ENCODE data around the gene TMEM54. TPM values are rescaled to one million over a fixed set of nuclear protein-coding genes. Genes with fewer than 3 reads are reported as not detected.
A peak's percentile ranks its signal among the peaks of the same experiment; 100 is the strongest.

TMEM54 gene
- total RNA-seq, 1 donor from 2014 or later, result 12.3 TPM

DNA sequence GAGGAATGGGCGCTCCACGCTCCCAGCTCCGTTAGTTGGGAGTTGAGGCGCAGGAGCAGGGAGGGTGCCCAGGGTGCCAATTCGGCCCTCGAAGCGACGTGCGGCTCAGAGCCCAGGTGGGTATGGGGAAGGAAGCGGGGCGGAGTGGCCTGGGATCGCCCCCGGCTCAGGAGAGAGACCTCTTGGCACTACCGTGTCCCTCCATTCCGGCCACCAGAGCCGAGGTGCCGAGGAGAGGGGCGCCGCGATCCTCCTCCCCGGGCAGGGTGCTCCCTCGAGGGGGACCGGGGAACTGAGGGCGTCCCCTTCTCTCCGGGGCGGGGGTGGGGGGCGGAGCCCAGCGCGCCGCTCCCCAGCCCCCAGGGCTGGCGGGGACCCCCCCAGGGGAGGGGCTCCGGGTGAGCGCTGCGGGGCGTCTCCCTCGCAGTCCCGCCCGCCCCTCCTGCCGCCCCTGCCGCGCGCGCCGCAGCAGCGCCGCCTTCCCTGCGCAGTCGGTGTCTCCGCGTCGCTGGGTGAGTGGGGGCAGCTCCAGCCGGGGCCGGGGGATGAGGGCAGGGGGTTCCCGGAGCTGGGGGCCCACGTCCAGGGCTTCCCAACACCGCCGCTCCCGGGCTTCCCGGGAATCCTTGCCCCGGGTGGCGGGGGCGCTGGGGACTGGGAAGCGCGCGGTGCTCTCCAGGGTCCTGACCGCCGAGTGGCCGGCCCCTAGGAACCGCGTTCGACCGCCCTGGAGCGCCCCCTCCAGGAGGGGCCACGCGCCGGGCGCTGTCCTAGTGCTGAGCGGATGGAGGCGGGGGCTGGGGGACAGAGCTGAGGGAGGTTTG, 15.0 kb downstream of the TMEM54 start, which contains the start of gene HPCA:
Gene HPCA (plus strand): TSS at position 488 of the 824 bp plus-strand sequence. CDS start 2,408 bp downstream, outside the sequence.
- DNase-seq (ENCODE audit: low spot score), result no peak
- intact Hi-C loops (cut with DNase I), result no loop called here
- ATAC-seq, result peak; percentile 52

GRCh38 chr1:32885676-32886003, 15.5 kb downstream of the TMEM54 start:
- no peak for DNase-seq (ENCODE audit: low spot score)
- intact Hi-C loops (cut with DNase I), result no loop called here
- ATAC-seq, result no peak

DNA sequence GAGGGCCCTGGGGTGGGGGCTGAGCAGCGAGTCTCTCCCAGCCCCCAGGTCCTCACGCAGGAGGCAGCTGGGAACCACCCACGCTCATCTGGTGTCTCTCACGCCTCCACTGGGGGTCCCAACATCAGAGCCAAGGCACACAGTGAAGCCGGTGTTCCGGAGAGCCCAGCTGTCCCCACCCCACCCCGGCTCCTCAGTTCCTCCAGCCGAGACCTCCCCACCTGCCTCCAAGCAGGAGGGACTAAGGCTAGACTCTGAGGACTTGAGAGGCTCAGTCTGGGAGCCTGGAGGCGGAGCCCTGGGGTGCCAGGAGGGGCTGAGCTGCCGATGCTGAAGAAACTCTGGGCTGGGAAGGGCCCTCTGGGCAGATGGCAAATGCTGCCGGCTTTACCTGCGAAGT, 16.5 kb downstream of the TMEM54 start:
- ATAC-seq (no peak), DNase-seq (ENCODE audit: low spot score) (no peak)
- intact Hi-C loops (cut with DNase I), result no loop called here

DNA sequence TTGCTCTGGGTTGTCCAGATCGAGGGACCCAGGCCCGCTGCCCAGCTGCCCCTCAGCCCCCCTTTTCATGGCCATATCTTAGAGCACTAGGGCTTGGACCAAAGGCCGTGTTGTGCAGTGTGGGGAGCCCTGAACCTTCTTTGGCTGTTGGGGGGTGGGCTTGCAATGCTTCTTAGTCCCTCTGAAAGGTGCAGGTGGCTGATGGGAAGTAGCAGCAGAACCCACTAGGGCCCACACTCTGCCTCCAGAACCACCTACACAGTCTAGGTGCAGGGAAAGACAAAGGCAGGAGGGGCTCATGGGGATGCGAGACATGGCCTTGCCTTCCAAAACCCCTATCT, 17.2 kb downstream of the TMEM54 start:
- intact Hi-C loops (cut with DNase I), result no loop called here
- ATAC-seq (no peak), DNase-seq (ENCODE audit: low spot score) (no peak)

DNA sequence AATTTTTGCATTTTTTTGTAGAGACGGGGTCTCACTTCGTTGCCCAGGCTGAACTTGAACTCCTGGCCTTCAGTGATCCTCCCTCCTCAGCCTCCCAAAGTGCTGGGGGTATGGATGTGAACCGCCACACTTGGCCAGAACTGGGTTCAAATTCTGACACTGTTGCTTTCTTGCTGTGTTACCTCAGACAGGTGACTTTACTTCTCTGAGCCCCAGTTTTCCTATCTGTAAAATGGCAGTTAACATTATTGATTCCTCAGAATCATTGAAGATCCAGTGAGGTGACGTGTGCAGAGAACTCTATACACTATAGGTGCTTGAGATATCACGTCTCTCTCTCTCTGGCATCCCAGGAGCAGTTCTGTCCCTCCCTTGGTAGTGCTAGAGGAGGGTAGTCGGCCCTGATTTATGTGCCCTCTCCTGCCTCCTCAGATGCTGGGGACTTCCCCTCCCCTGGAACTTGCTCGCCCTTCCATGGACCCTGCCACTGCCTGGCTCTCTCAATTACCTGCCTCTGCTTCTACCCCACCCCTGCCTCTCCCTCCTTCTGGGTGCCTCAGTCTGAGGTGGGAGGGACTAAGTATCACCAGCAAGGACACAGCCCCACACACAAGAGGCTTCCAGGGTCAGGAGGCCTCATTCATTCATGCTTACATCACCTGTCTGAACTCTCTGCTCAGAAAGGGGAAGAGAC, 17.7 kb downstream of the TMEM54 start:
- DNase-seq (ENCODE audit: low spot score), result no peak

GRCh38 chr1:32881871-32882850, 19.0 kb downstream of the TMEM54 start:
- no peak for ATAC-seq
- intact Hi-C loops (cut with DNase I), result no loop called here
- no peak for DNase-seq (ENCODE audit: low spot score)

More for the DNA sequence above, 17.7 kb downstream of the TMEM54 start:
- no peak for ATAC-seq
- intact Hi-C loops (cut with DNase I), result no loop called here

DNA sequence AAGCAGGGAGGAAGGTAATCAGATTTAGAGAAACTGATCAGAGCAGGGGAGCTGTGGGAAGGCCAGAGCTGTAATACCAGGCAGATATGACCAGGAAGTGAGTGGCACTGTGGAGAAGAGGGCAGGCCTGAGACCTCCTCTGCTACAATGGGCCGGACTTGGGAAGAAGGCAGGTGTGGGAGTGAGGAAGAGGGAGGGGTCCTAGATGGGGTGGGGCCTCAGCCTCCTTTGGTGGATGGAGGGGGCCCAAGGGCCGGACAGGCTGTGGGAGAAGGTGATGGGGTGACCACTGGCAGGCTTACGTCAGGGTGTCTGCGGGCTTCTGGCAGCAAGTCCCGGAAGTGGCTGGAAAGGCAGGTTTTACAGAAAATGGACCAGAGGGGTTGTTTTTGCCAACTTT, 19.9 kb downstream of the TMEM54 start:
- no peak for DNase-seq (ENCODE audit: low spot score)
- intact Hi-C loops (cut with DNase I), result no loop called here
- no peak for ATAC-seq

GRCh38 chr1:32878637-32879041, 22.6 kb downstream of the TMEM54 start:
- ATAC-seq, result no peak
- intact Hi-C loops (cut with DNase I), result no loop called here
- DNase-seq (ENCODE audit: low spot score), result peak; percentile 22

DNA sequence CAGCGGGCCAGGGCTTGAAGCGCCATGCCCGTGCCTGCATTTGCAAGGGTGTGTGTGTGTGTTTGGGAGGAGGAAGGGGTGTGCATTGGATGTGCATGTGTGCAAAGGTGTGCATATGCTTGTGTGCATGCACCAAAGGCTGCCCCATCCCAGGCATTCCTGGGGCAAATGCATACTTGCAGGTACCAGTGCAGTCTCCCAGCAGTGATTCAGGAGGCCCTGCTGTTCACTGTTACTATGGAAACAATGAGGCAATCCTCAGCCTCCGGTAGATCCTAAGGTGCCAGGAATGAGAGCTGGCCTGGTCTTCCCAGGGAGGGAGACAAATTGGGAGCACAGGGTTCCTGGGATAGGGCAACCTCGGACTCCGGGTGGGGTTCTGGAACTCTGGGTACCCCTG, 23.0 kb downstream of the TMEM54 start:
- ATAC-seq, result no peak
- intact Hi-C loops (cut with DNase I), result no loop called here
- DNase-seq (ENCODE audit: low spot score), result peak; percentile 34

DNA sequence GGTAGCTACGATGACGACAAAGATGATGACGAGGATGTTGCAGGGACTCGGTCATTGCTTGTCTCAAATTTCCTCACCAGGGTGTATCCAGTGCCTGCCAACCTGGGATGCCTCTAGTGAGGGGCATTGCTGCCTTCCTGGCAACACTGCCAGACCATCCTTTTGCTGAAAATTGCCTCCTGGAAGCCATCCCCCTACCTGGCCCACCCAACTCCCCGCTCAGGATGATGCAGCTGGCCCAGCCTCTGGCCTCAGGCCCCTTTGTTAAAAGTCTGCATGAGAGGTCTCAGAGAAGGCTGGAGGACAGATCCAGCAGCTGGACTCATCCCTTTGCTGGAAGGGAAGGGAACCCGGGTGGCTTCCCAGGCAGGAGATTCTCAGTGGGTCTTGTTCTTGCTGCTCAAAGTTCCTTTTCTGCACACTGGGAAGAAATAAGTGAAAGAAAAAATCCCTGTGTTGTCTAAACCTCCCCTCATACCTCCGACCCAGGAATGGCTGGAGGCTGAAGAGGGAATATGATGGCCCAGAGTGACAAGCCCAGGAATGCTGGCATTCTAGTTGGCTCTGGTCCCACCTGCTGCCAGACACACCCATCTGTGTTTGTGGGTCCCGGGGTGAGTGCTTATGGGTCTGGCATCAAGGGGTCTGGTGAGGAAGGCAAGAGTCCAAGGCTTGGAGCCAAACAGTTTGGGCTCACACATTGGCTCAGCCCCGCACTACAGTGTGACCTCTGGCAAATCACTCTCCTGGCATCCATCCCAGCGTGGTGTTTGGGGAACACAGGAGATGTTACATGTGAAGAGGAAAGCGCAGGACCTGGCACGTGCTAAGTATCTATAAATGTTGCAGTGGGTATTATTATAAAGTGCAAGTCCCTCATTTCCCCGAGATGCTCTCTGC, 23.7 kb downstream of the TMEM54 start:
- intact Hi-C loops (cut with DNase I), result no loop called here
- ATAC-seq (no peak), DNase-seq (ENCODE audit: low spot score) (peak; percentile 58)

DNA sequence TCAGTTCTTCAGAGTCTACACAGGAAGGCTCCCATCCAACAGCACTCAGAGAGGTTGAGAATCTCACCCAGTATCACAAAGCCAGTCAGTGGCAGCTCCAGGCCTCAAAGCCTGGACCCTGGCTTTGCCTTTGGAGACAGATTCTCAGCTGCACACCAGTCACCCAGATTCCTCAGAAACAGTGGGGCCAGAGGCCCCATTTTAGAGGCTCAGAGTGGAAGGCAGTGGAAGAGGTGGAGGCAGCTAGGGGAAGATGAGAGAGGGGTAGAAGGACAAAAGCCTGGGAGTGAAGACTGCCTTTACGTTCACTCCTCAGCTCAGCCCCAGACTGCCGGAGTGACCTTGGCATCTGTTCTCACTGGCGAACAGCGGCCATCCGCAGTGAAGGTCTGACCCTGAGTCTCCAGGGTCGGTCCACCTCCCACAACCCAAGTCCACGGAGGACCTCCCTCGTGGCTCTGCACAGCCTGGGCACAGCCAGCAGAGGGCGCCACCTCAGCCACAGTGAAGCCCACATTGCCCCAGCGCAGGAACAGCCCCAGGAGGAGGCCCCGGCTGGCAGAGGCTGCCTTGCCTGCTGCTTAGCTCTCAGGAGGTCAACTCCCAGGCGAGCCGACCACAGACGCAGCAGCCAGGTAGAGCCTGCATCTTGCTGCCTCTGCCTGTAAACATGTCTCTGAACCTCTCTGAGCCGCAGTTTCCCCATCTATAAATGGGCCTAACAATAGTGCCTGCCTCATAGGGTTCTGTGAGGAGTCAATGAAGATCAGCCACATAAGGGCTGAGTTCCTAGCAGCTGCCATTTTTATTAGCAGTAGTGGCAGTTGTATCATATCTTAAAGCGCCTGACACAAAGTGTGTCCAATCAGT, 24.6 kb downstream of the TMEM54 start:
- peak; percentile 51 for ATAC-seq
- DNase-seq (ENCODE audit: low spot score), result peak; percentile 75
- intact Hi-C loops (cut with DNase I), result no loop called here

GRCh38 chr1:32874860-32875752, 26.1 kb downstream of the TMEM54 start:
- DNase-seq (ENCODE audit: low spot score), result no peak
- intact Hi-C loops (cut with DNase I), result no loop called here

GRCh38 chr1:32873484-32873883, 27.7 kb downstream of the TMEM54 start:
- intact Hi-C loops (cut with DNase I), result no loop called here
- ATAC-seq (no peak), DNase-seq (ENCODE audit: low spot score) (no peak)

More at GRCh38 chr1:32874860-32875752, 26.1 kb downstream of the TMEM54 start:
- ATAC-seq, result no peak

DNA sequence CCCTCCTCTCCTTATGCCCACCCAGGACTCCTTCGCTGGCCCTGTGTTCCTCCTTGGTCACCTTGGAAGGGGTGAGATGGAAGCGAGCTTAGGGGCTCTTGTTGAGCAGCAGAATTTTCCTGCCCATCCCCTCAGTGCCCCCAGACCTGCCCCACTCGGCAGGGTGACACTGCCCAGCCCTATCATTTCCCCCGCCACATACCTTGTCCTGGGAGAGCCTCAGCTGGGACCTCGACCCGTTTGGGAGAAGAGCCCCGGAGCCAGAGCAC, 29.1 kb downstream of the TMEM54 start:
- DNase-seq (ENCODE audit: low spot score) (no peak), ATAC-seq (peak; percentile 4)
- intact Hi-C loops (cut with DNase I), result no loop called here

DNA sequence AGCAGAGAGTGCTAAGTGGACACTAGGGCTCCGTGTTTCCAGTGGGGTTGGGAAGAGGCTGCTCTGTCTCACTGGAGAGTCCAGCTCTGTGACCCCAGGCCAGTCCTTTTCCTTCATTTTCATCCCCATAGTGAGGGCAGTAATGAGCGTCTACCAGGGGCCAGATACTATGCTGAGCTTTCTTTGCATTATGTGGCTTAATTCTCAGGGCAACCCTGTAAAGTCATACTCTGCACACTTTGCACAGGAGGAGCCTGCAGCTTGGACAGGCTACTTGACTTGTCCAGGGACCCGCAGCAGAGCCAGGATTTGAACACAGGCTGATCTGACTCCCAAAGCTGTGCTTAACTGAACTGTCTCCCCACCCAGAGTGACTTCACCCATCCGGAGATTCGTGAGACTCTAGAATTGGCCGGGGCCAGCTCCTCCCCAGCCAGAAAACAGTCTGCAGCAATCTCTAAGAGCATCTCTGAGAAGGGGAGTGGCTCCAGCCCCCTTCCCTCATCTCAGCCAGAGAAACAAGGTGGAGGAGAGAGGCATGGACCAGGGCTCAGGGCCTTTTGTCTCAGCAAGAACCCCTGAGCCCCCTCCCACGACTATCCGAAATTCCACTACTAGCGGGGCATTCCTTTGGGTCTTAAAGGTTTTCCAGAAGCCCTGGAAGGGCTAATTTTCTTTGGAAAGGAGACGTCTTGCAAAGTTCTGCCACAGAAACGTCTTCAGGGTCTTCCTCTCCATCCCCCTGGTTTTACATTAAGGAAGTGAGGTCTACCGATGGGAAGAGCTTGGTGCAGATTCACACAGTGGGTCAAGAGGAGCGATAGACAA, 29.6 kb downstream of the TMEM54 start:
- intact Hi-C loops (cut with DNase I), result no loop called here
- ATAC-seq (peak; percentile 40), DNase-seq (ENCODE audit: low spot score) (no peak)

Measured in sciatic nerve (tissue), 2 donors.